Activated CD8-positive, alpha-beta memory T cell treated with anti-CD3 and anti-CD28 coated beads, Interleukin-2, amount 50 U/mL, for 24 hours (primary cell): ENCODE results near the gene DYRK3.

ENCODE experiments used
- DNase-seq: peaks from one replicate; pipeline ENCODE4 v3.0.0-alpha.2; 2020; ENCODE audit errors: extremely low read depth

DYRK3 gene

GRCh38 chr1:206684003-206684402 is 48.7 kb downstream of the DYRK3 start:
- no peak for DNase-seq

- no peak for DNase-seq
These were observed 49.4 kb downstream of the DYRK3 start, which contains the start of gene MAPKAPK2 for GRCh38 chr1:206684478-206685333. MAPKAPK2 (plus strand) TSS chr1:206684905; CDS start chr1:206685230, 325 bp downstream.

- DNase-seq = no peak
These were observed 50.0 kb downstream of the DYRK3 start for GRCh38 chr1:206685334-206685768.

GRCh38 chr1:206685769-206686477 is 50.6 kb downstream of the DYRK3 start:
- no peak for DNase-seq

GRCh38 chr1:206686478-206687249 is 51.3 kb downstream of the DYRK3 start:
- DNase-seq = no peak

- DNase-seq = no peak
These were observed 52.0 kb downstream of the DYRK3 start for GRCh38 chr1:206687251-206687914.

- DNase-seq = no peak
These were observed 52.6 kb downstream of the DYRK3 start for GRCh38 chr1:206687915-206688442.

GRCh38 chr1:206690516-206690915 is 55.2 kb downstream of the DYRK3 start:
- no peak for DNase-seq

- DNase-seq = no peak
These were observed 56.3 kb downstream of the DYRK3 start for GRCh38 chr1:206691604-206692003.

GRCh38 chr1:206693029-206693428 is 57.7 kb downstream of the DYRK3 start:
- no peak for DNase-seq

- DNase-seq = no peak
These were observed 58.3 kb downstream of the DYRK3 start for GRCh38 chr1:206693592-206693991.

- no peak for DNase-seq
These were observed 59.1 kb downstream of the DYRK3 start for GRCh38 chr1:206694171-206695124.

- no peak for DNase-seq
These were observed 60.4 kb downstream of the DYRK3 start for GRCh38 chr1:206695733-206696132.

- DNase-seq = no peak
These were observed 61.7 kb downstream of the DYRK3 start for GRCh38 chr1:206696812-206697585.

GRCh38 chr1:206698011-206698410 is 62.7 kb downstream of the DYRK3 start:
- DNase-seq = no peak
